A549 treated with Mapracorat at 1 μM for 4 hours (cell line): ENCODE results near the gene ATP9A. TPM values are rescaled to one million over a fixed set of nuclear protein-coding genes. Genes with fewer than 3 reads are reported as not detected.

Experiments used
- total RNA-seq: library from RNA; stranded (reverse); fragments of 200-300 nt; extraction: Qiagen RNA extraction; gene quantifications from 5 replicates; pipeline ENCODE4 v1.2.3, GENCODE V29; 2022

The ATP9A gene
- total RNA-seq, result 12.6 to 18.1 TPM (median 16.1 TPM) in 5 replicates

GRCh38 chr20:51767867-51768758 is at the start of gene ATP9A:
Gene ATP9A (minus strand): TSS chr20:51768390. CDS start chr20:51768369, 21 bp downstream.

GRCh38 chr20:51802170-51802751 is 34.1 kb upstream of the ATP9A start, which contains the start of gene SALL4:
Gene SALL4 (minus strand): TSS chr20:51802521. CDS start chr20:51802408, 113 bp downstream.

Other genes starting within 250 kb of the ATP9A start
- gene NFATC2, start 225.7 kb downstream of the ATP9A start, total RNA-seq, result 7.5 to 10.4 TPM (median 8.6 TPM) in 5 replicates
- gene SALL4, start 34.1 kb upstream of the ATP9A start, total RNA-seq, result 1.1 to 2.2 TPM (median 1.2 TPM) in 5 replicates